HG03175 (cell line): Measurements from ENCODE around the gene SMIM13.

ENCODE experiments used
- ATAC-seq: cut with Tn5 transposase; IDR thresholded peaks from one replicate; pipeline ENCODE4 v1.9.1; 2021; ENCODE audit warnings: mild to moderate bottlenecking, moderate library complexity; ENCODE audit not compliant: unreplicated experiment

Gene SMIM13

DNA sequence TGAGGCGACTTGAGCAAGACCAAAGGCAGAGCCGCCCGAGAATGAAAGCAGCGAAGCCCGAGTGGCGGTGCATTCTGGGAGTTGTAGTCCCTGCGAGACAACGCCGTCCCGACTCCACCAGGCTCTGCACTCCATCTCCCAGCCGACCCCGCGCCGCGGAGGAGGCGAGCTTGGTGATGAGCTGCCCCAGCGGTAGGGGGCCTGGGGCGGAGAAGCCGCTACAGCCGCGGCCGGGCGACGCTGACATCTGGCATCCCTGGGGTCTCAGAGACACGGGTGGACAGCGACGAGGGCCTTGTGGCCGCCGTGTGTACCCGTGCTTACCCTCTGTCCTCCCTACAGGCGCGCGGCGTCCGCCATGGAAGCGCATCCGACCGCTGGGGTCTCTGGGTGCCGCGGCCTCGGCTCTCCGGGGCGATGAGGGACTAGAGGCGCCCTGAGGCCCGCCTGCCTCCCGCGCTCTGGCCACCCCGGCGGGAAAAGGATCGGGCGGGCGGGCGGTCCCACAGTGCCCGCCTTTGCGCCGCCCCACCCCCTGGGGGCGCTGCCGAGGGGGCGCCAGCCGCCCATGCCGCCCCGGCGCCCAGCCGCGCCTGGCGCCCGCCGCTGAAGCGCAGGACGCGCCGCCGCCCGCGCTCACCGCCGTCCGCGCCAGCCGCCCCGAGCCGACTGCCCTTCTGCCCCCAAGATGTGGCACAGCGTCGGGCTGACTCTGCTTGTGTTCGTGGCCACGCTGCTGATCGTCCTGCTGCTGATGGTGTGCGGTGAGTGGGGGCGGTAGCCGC lies at the start of gene SMIM13:
TSS of gene SMIM13 (plus strand) at position 209 of the 785 bp plus-strand sequence. CDS start at position 689, 480 bp downstream.
- ATAC-seq, result peak; percentile 90

DNA sequence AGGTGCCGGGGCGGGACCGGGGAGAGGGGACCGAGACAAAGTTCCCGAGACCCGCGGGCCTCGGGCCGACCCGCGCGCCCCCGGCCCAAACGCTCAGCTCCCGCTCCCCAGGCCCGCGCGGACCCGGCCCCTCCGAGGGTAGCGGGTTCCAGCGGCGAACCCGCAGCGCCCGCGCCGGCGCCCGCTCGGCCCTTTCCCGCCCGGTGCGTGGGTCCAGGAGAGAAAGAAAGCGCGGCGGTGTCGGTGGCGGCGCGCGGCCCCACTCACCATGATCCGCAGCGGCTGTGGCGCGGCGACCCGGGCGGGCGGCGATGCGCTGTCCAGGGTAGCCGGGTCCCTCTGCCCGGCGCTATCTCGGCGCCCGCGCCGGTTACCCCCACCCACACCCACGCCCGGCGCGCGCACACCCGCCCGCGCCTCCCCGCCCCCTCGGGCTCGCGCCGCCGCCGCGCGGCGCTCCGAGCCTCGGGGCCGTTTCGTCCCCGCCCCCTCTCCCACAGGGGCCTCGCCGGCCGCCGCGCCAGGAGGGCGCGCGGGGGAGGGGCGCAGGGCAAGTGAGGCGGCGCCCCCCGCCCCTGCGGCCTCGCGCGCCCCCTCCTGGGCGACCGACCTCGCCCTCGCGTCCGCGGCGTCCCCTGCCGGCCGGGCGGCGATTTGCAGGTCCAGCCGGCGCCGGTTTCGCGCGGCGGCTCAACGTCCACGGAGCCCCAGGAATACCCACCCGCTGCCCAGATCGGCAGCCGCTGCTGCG lies 49.5 kb upstream of the SMIM13 start, which contains the start of gene ELOVL2:
TSS of gene ELOVL2 (minus strand) at position 345 of the 751 bp plus-strand sequence. CDS start at position 270, 75 bp downstream.
- ATAC-seq, result no peak

GRCh38 chr6:11044712-11045167 lies 48.9 kb upstream of the SMIM13 start:
- ATAC-seq, result no peak

GRCh38 chr6:11050731-11051130 lies 42.9 kb upstream of the SMIM13 start:
- no peak for ATAC-seq

GRCh38 chr6:11053307-11053706 lies 40.3 kb upstream of the SMIM13 start:
- no peak for ATAC-seq

DNA sequence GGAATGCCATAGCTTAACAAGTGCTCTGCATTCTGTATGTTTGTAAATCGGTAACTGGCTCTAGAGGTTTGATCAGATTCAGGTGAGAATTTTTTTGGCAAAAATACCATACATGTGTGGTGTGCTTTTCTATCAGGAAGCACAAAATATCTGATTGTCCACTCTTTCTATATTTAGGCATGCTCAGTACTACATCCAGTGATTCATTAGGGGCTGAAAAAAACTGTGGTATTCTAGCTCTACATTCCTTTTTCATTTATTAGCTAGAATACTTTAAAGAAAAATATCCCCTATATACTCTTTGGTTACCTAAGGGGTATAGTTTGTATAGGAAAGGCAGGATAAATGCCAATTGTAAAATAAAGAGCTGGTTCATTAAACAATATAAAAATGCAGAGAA lies 38.9 kb upstream of the SMIM13 start:
- no peak for ATAC-seq

- ATAC-seq, result no peak
Measured at GRCh38 chr6:11055127-11055627, 38.5 kb upstream of the SMIM13 start.

DNA sequence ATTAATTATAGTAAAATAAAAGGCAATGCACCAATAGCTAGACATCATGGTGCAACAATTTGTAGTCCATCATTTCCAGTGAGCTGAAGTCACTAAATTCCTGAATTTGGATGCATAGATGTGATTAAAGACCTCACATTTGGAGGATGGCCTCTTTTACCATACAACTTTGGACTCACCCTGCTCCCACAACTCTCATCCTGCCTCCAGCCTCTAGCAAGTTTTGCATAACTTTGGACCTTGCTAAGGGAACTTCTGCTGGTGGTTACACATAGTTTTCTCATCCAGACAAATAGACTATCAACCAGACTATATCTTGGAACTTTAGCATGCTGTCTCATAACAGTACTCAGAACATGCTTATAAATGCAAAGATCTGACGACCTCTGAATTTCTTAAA lies 36.8 kb upstream of the SMIM13 start:
- no peak for ATAC-seq

DNA sequence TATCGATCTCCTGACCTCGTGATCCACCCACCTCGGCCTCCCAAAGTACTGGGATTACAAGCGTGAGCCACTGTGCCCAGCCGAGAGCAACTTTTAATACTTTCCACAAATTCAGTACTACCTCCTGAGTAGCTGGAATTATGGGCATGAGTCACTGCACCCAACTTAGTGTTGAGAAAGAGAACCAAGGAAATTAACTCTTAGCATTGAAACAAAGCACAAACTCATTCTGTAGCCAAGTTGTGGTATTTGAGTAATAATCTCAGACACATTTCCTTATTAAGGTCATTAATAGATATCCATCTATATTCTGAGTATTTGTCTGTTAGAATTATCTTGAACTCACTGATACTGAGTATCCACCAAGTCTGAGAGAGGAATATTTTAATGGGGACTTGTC lies 35.2 kb upstream of the SMIM13 start:
- no peak for ATAC-seq

- no peak for ATAC-seq
Measured at GRCh38 chr6:11062083-11062482, 31.6 kb upstream of the SMIM13 start.

DNA sequence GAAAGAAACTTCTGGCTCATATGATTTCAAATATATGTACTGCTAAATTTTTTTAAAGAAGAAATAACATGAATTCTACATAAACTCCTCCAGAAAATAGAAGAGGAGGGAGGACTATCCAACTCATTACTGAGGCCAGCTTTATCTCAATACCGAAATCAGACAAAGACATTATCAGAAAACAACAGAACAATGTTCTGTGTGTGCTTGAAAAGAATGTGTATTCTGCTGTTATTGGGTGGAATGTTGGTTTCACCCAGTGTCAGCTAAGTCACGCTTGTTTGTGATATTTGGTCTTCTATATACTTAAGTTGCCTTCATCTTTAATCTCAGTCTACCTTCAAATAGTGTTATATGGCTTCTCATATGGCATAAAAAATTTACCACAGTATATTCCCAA lies 30.9 kb upstream of the SMIM13 start:
- no peak for ATAC-seq

GRCh38 chr6:11064836-11065235 lies 28.8 kb upstream of the SMIM13 start:
- no peak for ATAC-seq

DNA sequence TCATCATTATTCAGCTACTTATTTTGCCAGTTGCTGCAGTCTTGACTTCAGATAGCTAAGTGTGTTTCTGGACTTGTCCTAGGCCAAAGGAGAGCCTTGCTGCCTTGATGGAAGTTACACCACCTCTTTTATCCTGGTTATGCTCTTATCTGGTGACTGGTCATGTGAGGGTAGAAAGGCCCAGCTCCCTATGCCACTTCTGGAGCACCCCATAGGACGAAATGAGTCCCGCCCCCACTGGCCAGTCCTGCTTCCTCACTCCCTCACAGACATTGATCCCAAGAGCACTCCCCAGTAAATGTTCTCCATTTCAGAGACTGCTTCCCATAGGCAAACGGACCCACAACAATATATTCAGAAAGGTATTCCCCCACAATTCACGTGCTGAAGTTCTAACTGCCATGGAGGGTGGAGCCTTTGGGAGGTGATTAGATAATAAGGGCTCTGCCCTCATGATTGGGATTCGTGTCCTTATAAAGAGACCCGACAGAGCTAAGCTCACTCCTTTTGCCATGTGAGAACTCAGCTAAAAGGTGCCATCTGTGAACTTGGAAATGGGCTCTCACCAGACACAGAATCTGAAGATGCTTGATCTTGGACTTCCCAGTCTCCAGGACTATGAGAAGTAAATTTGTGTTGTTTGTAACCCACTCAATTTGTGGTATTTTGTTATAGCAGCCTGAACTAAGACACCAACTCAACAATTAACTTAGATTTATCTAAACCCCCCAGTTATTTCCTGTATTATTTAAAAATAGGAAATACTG lies 28.0 kb upstream of the SMIM13 start:
- no peak for ATAC-seq

- no peak for ATAC-seq
Measured at GRCh38 chr6:11066505-11067347, 26.9 kb upstream of the SMIM13 start.

DNA sequence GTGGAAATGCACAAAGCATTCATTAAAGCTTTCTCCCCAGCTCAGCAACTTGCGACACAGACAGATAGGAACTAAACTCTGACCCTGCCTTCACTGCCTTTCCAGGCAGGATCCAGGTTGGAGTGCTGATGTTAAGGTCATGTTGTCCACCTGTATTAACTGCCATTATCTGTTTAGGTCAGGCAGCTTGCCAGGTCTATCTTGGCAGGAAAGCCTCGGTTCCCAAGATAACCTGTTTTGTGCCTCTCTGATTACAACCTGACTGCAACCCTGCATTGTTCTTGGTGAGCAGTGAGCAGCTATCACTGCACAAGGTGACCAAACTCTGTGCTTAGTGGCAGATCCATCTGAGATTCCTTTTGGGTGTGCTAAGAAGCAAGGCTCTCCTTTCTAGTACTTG lies 26.3 kb upstream of the SMIM13 start:
- no peak for ATAC-seq

- no peak for ATAC-seq
Measured at GRCh38 chr6:11069760-11070159, 23.9 kb upstream of the SMIM13 start.

DNA sequence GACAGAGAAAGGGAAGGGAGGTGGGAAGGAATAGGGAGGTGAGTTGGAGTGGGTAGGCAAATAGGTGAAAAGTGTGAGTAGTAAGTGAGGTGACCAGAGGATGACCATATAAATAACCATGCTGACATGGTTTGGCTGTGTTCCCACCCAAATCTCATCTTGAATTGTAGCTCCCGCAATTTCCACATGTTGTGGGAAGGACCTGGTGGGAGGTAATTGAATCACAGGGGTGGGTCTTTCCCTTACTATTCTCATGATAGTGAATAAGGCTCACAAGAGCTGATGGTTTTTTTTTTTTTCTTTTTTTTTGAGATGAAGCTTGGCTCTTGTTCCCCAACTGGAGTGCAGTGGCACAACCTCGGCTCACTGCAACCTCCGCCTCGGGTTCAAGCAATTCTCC lies 21.5 kb upstream of the SMIM13 start:
- no peak for ATAC-seq

GRCh38 chr6:11076540-11076939 lies 17.1 kb upstream of the SMIM13 start:
- ATAC-seq, result no peak

DNA sequence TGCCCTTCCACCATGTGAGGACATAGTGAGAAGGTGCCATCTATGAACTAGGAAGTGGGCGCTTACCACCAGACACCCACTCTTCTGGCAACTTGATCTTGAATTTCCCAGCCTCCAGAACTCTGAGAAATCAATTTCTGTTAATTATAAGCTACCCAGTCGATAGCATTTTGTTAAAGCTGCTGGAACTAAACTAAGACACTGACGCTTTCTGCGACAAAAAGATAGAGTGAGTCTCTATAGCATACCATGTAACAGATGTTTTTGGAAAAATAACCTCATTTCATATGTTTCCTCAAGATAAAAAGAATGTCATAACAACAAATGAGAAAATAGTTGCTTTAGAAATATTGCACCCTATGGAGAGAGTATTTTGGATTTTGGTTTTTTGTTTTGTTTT lies 15.4 kb upstream of the SMIM13 start:
- no peak for ATAC-seq

- no peak for ATAC-seq
Measured at GRCh38 chr6:11080296-11080695, 13.3 kb upstream of the SMIM13 start.
